Measurements from ENCODE around the gene FAM168B. TPM values are rescaled to one million over a fixed set of nuclear protein-coding genes. Genes with fewer than 3 reads are reported as not detected.

Gene FAM168B
- total RNA-seq, 1 experiment from 2014 or later: 79.6 TPM

GRCh38 chr2:131094463-131095281 lies 1.4 kb upstream of the FAM168B start:
- no peaks in the 10 kb centered on the region for H3K36me3 ChIP-seq (ENCODE audit: low read depth)
- peaks cover 32% of the 10 kb centered on the region for H3K79me2 ChIP-seq (ENCODE audit: low read depth)
- no peak overlapping the region for H3K27ac ChIP-seq
- no peaks in the 10 kb centered on the region for H3K9me3 ChIP-seq (ENCODE audit: insufficient read depth, low read depth)
- H2AFZ ChIP-seq: no peak overlapping the region
- TF ChIP-seq EZH2 (IDR thresholded peaks at IDR 0.05; ENCODE audit: low read depth) (no peak), CTCF (conservative IDR thresholded peaks at IDR 0.05) (no peak)
- ChIA-PET CTCF (no interaction called here), POLR2A (ENCODE audit: unreplicated experiment) (no interaction called here)
- H3K27me3 ChIP-seq (ENCODE audit: insufficient read depth, low read depth): no peaks in the 10 kb centered on the region
- no peaks in the 10 kb centered on the region for H3K9me2 ChIP-seq (ENCODE audit: insufficient read depth)
- intact Hi-C loops (cut with micrococcal nuclease; ENCODE audit: unreplicated experiment): loop anchor here (5.0 kb wide), 1 partner anchor 297 kb away; no protein-coding TSS in a partner anchor
- H3K4me2 ChIP-seq: peak overlapping the region; percentile 71; the same call in 1 of the 2 replicates
- no peak for DNase-seq
- H3F3A ChIP-seq (ENCODE audit: insufficient read depth, low read depth): peaks cover 20% of the 10 kb centered on the region
- H4K20me1 ChIP-seq (ENCODE audit: insufficient read depth): peaks cover 30% of the 10 kb centered on the region
- H3K4me1 ChIP-seq (replicated peaks; ENCODE audit: insufficient read depth): peaks cover 6% of the 10 kb centered on the region; the same call in 1 of the 2 replicates
- H3K4me3 ChIP-seq: no peak overlapping the region; the same call in 1 of the 2 replicates
- no TSS peak for BruUV-seq (replicated peaks)

GRCh38 chr2:131093696-131094462 lies 619 bp upstream of the FAM168B start:
- H3K9me2 ChIP-seq (ENCODE audit: insufficient read depth): no peaks in the 10 kb centered on the region
- no peaks in the 10 kb centered on the region for H3K9me3 ChIP-seq (ENCODE audit: insufficient read depth, low read depth)
- peak overlapping the region; percentile 57; the same call in 1 of the 2 replicates for H3K27ac ChIP-seq
- ChIA-PET POLR2A (ENCODE audit: unreplicated experiment) (interaction anchor here (0.5 to 0.7 kb wide), 2 partner anchors 173 to 321 kb away, joined by 4 to 9 read pairs; no protein-coding TSS in a partner anchor), CTCF (no interaction called here)
- intact Hi-C loops (cut with micrococcal nuclease; ENCODE audit: unreplicated experiment): loop anchor here (1.0 to 5.0 kb wide), 2 partner anchors 11 to 297 kb away; partner anchors contain the start of gene PLEKHB2
- H3K4me1 ChIP-seq (replicated peaks; ENCODE audit: insufficient read depth): peaks cover 6% of the 10 kb centered on the region; the same call in 1 of the 2 replicates
- no peaks in the 10 kb centered on the region for H3K27me3 ChIP-seq (ENCODE audit: insufficient read depth, low read depth)
- no peak for TF ChIP-seq EZH2 (IDR thresholded peaks at IDR 0.05; ENCODE audit: low read depth)
- no peak for TF ChIP-seq CTCF (conservative IDR thresholded peaks at IDR 0.05)
- H2AFZ ChIP-seq: peak overlapping the region; percentile 98
- H3K36me3 ChIP-seq (ENCODE audit: low read depth): 0 out of 2 replicates have a peak, but pooled peaks cover 4% of the 10 kb centered on the region
- peaks cover 40% of the 10 kb centered on the region for H3K79me2 ChIP-seq (ENCODE audit: low read depth)
- peaks cover 38% of the 10 kb centered on the region for H4K20me1 ChIP-seq (ENCODE audit: insufficient read depth)
- H3K4me3 ChIP-seq: peak overlapping the region; percentile 99
- DNase-seq: peak in 1 of 2 experiments; percentile 48
- H3F3A ChIP-seq (ENCODE audit: insufficient read depth, low read depth): peaks cover 20% of the 10 kb centered on the region
- BruUV-seq (replicated peaks): TSS peak; percentile 94
- H3K4me2 ChIP-seq: peak overlapping the region; percentile 71

- no peak for DNase-seq
- no TSS peak for BruUV-seq (replicated peaks)
- Histone ChIP-seq H3K27ac (peak overlapping the region; percentile 57), H3F3A (ENCODE audit: insufficient read depth, low read depth) (peaks cover 20% of the 10 kb centered on the region), H3K4me2 (peak overlapping the region; percentile 98), H4K20me1 (ENCODE audit: insufficient read depth) (peaks cover 50% of the 10 kb centered on the region), H3K79me2 (ENCODE audit: low read depth) (peaks cover 53% of the 10 kb centered on the region), H3K4me3 (peak overlapping the region; percentile 99), H3K27me3 (ENCODE audit: insufficient read depth, low read depth) (no peaks in the 10 kb centered on the region), H3K9me3 (ENCODE audit: insufficient read depth, low read depth) (no peaks in the 10 kb centered on the region), H3K4me1 (replicated peaks; ENCODE audit: insufficient read depth) (peaks cover 6% of the 10 kb centered on the region; the same call in 1 of the 2 replicates), H2AFZ (peak overlapping the region; percentile 56; the same call in 1 of the 2 replicates), H3K36me3 (ENCODE audit: low read depth) (peaks cover 11% of the 10 kb centered on the region; the same call in 1 of the 2 replicates), H3K9me2 (ENCODE audit: insufficient read depth) (no peaks in the 10 kb centered on the region)
- intact Hi-C loops (cut with micrococcal nuclease; ENCODE audit: unreplicated experiment): loop anchor here (1.0 to 5.0 kb wide), 2 partner anchors 13 to 295 kb away; partner anchors contain the start of gene PLEKHB2
- no peak for TF ChIP-seq CTCF (conservative IDR thresholded peaks at IDR 0.05)
- TF ChIP-seq EZH2 (IDR thresholded peaks at IDR 0.05; ENCODE audit: low read depth): no peak
- POLR2A ChIA-PET (ENCODE audit: unreplicated experiment): interaction anchor here (0.6 kb wide), 2 partner anchors 710 to 1346 kb away, joined by 4 to 8 read pairs; no protein-coding TSS in a partner anchor
- CTCF ChIA-PET: interaction anchor here (0.6 to 0.7 kb wide), 2 partner anchors 12 to 32 kb away, joined by 3 to 4 read pairs; no protein-coding TSS in a partner anchor
These were observed 728 bp downstream of the FAM168B start for GRCh38 chr2:131092458-131093005.
